Left ventricle myocardium inferior (tissue), 1 donor: ENCODE results near the gene TBXAS1. TPM values are rescaled to one million over a fixed set of nuclear protein-coding genes. Genes with fewer than 3 reads are reported as not detected.

Experiments used
- DNase-seq: peaks from one replicate; pipeline ENCODE4 v3.0.0-alpha.2; 2020
- H3K27ac ChIP-seq: fragments of 200-600 bp; replicated peaks from 2 replicates; pipeline ENCODE4 v1.8.0; 2021
- H3K27me3 ChIP-seq: fragments of 200-600 bp; 2 replicates; pipeline ENCODE4 v1.8.0; 2021; ENCODE audit warnings: low read depth
- H3K36me3 ChIP-seq: fragments of 200-600 bp; 2 replicates; pipeline ENCODE4 v1.8.0; 2021
- H3K4me1 ChIP-seq: fragments of 200-600 bp; 2 replicates; pipeline ENCODE4 v1.8.0; 2021
- H3K4me3 ChIP-seq: fragments of 200-600 bp; 2 replicates; pipeline ENCODE4 v1.8.0; 2021; ENCODE audit warnings: mild to moderate bottlenecking, moderate library complexity
- H3K9me3 ChIP-seq: fragments of 200-600 bp; replicated peaks from 2 replicates; pipeline ENCODE4 v1.8.0; 2021
- intact Hi-C: fragments of 100-400 bp; cut with micrococcal nuclease; formaldehyde crosslinking; loops from one replicate; pipeline ENCODE4 v1.11.0; 2022
- total RNA-seq: library from RNA; stranded (reverse); fragmentation: NEBNext Ultra II Directional; extraction: Animal tissue kit (Norgen Biotek cat#: 25700); gene quantifications from one replicate; pipeline ENCODE4 v1.2.1, GENCODE V29; 2021
- TF ChIP-seq, protein P1 (sequence below): fragments of 200-600 bp; IDR thresholded peaks from 2 replicates; pipeline ENCODE4 v1.8.0; 2021; ENCODE audit warnings: antibody characterized with exemption, mild to moderate bottlenecking, borderline replicate concordance
- donor health status: DM: no; HTN: yes; CAD: no; lungs with severe emphysema.

The TBXAS1 gene
- total RNA-seq, 1 donor from 2014 or later, result 3.9 TPM

DNA sequence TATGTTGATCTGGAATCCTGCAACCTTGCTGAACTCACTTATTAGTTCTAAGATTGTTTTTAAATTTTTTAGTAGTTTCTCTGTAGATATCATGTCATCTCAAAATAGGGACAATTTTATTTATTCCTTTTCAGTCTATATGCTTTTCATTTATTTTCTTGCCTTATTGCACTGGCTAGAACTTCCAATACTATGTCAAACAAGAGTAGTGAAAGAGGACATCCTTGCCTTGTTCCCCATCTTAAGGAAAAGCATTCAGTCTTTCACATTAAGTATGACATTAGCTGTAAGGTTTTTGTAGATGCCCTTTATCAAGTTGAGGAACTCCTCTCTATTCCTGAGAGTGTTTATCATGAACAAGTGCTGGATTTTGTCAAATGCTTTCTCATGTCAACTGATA lies 77.8 kb downstream of the TBXAS1 start:
- Histone ChIP-seq H3K36me3 (no peaks in the 10 kb centered on the region), H3K27me3 (no peaks in the 10 kb centered on the region), H3K27ac (no peak overlapping the region), H3K4me1 (no peaks in the 10 kb centered on the region), H3K9me3 (peaks cover 32% of the 10 kb centered on the region), H3K4me3 (no peak overlapping the region)
- intact Hi-C loops, result loop anchor here (10.0 kb wide), 1 partner anchor 122 kb away; no protein-coding TSS in a partner anchor
- no peak for DNase-seq
- TF ChIP-seq, protein P1, sequence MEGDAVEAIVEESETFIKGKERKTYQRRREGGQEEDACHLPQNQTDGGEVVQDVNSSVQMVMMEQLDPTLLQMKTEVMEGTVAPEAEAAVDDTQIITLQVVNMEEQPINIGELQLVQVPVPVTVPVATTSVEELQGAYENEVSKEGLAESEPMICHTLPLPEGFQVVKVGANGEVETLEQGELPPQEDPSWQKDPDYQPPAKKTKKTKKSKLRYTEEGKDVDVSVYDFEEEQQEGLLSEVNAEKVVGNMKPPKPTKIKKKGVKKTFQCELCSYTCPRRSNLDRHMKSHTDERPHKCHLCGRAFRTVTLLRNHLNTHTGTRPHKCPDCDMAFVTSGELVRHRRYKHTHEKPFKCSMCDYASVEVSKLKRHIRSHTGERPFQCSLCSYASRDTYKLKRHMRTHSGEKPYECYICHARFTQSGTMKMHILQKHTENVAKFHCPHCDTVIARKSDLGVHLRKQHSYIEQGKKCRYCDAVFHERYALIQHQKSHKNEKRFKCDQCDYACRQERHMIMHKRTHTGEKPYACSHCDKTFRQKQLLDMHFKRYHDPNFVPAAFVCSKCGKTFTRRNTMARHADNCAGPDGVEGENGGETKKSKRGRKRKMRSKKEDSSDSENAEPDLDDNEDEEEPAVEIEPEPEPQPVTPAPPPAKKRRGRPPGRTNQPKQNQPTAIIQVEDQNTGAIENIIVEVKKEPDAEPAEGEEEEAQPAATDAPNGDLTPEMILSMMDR, result no peak

DNA sequence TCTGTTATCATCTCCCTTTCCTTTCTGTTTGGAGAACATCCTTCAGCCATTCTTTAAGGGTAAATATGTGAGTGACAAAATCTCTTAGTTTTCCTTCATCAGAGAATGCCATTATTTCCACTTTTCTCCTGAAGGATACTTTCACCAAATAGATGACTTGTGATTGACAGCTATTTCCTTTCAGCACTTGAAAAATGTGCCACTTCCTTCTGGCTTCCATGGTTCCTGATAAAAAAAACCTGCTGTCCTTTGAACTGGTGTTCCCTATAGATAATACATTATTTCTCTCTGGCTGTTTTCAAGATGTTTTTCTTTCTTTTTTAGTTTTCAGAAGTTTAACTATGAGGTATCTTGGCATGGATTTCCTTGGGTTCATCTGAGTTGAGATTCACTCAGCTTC lies 79.7 kb downstream of the TBXAS1 start:
- intact Hi-C loops, result loop anchor here (10.0 kb wide), 1 partner anchor 124 kb away; no protein-coding TSS in a partner anchor
- no peaks in the 10 kb centered on the region for H3K36me3 ChIP-seq
- DNase-seq, result no peak
- H3K9me3 ChIP-seq, result peaks cover 14% of the 10 kb centered on the region
- TF ChIP-seq, protein P1, result no peak
- H3K27me3 ChIP-seq, result no peaks in the 10 kb centered on the region
- no peak overlapping the region for H3K27ac ChIP-seq
- H3K4me1 ChIP-seq, result no peaks in the 10 kb centered on the region
- no peak overlapping the region for H3K4me3 ChIP-seq

DNA sequence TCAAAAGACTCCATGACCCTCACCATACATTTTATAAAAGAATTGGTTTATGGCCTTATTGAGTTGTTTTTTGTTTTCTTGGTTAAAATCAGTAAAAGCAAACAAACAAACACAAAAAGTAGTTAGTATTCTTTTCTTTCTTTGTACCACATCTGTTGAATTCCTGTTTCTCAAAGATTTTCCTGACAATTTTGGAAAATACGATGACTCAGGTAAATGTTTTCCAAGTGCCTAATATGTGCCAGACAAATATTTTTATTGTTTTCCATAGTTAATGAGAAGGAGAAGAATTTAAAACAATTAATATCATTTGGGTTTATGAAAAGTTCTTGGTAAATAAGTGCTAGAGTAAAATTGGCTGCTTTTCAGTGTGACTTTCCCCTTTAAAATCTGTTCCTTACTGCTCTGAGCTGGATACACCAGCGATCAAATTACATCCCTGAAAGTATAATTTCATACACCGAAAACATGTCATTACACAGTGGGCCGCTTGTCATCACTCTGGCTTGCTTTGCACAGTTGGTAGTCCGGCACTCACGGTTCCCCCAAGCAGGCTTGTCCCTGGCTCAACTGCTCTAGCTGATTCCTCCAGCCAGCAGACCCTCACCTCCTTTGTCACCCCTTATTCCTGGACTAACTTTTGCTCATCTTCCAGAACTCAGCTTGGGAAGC lies 80.5 kb downstream of the TBXAS1 start:
- Histone ChIP-seq H3K4me3 (no peak overlapping the region), H3K9me3 (peaks cover 14% of the 10 kb centered on the region), H3K36me3 (no peaks in the 10 kb centered on the region), H3K27ac (no peak overlapping the region), H3K27me3 (no peaks in the 10 kb centered on the region), H3K4me1 (peaks cover 5% of the 10 kb centered on the region)
- intact Hi-C loops, result loop anchor here (10.0 kb wide), 1 partner anchor 125 kb away; no protein-coding TSS in a partner anchor
- TF ChIP-seq, protein P1, result no peak
- DNase-seq, result no peak

DNA sequence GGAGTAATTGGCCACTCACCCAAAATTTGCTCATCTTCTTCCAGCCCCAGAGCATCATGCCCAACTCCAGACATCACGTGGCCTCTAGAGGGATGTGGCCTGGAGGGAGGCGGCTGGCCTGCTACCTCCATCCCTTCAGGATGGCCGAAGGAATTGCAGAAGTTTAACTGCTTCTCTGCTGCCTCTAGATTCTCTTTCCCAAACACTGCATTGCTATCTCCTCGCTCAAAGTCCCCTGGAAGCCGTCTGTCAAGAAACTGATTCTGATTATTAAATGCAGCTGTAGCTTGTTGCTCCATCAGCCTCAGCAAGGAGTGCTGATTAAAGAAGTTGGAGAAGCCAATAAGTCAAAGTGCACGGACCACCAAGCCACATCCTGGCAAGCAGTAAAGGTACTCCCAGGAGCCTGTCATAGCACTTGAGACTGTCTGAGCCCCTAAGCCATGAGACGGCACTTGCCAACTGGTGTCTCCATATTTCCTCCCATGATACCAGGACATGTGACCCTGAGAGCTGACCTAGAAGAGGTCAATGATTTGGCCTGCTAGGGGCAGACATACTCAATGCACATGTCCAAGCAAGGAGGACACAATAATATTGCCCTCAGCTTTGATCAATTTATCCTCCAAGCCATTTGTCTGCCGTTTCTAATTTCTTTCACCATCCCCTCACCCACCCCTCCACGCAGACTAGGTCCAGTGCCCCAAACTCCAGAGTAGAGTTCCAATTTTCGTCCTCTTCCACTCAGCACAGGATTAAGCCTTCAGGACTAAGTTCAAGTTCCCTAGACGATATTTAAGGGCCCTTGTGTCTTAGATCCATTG lies 84.2 kb downstream of the TBXAS1 start:
- no peak overlapping the region for H3K4me3 ChIP-seq
- no peaks in the 10 kb centered on the region for H3K9me3 ChIP-seq
- peaks cover 27% of the 10 kb centered on the region for H3K4me1 ChIP-seq
- no peak for DNase-seq
- no peaks in the 10 kb centered on the region for H3K27me3 ChIP-seq
- intact Hi-C loops, result no loop called here
- TF ChIP-seq, protein P1, result no peak
- no peaks in the 10 kb centered on the region for H3K36me3 ChIP-seq
- no peak overlapping the region for H3K27ac ChIP-seq

DNA sequence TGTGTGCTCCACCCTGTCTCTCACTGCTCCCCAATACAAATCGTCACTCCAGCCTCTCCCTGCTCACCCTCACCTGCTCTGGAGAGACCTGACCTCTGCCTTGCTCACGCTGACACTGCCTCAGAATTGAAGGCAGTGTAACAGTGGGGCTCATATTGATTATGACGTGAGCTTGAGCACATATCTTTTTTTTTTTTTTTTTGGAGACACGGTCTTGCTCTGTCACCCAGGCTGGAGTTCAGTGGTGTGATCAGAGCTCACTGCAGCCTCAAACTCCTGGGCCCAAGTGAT lies 84.7 kb downstream of the TBXAS1 start:
- TF ChIP-seq, protein P1, result no peak
- intact Hi-C loops, result no loop called here

More for the DNA sequence above, 84.7 kb downstream of the TBXAS1 start:
- peaks cover 33% of the 10 kb centered on the region for H3K4me1 ChIP-seq
- H3K9me3 ChIP-seq, result no peaks in the 10 kb centered on the region
- no peaks in the 10 kb centered on the region for H3K27me3 ChIP-seq
- H3K36me3 ChIP-seq, result no peaks in the 10 kb centered on the region
- no peak overlapping the region for H3K27ac ChIP-seq
- DNase-seq, result no peak
- no peak overlapping the region for H3K4me3 ChIP-seq
